IPS-18c (cell line): Measurements from ENCODE around the gene PISD.

Experiments used
- H3K4me3 ChIP-seq: 2 replicates; pipeline ENCODE4 v1.7.0; 2013; ENCODE audit warnings: low read depth, mild to moderate bottlenecking, low read length, moderate library complexity; ENCODE audit not compliant: insufficient read depth
- H3K9me3 ChIP-seq: one replicate; pipeline ENCODE4 v1.6.1; 2013; ENCODE audit warnings: mild to moderate bottlenecking, low read length, moderate library complexity; ENCODE audit not compliant: control insufficient read depth, insufficient read depth

PISD gene

GRCh38 chr22:31630331-31631329, 31.4 kb downstream of the PISD start:
- Histone ChIP-seq H3K9me3 (no peaks in the 10 kb centered on the region), H3K4me3 (peak overlapping the region; percentile 78)

- H3K9me3 ChIP-seq, result no peaks in the 10 kb centered on the region
- H3K4me3 ChIP-seq, result peak overlapping the region; percentile 78
Measured at GRCh38 chr22:31629741-31630184, 32.3 kb downstream of the PISD start.

GRCh38 chr22:31628969-31629708, 32.9 kb downstream of the PISD start:
- 0 out of 2 replicates have a peak overlapping the region, but pooled peaks have one; percentile 78 for H3K4me3 ChIP-seq

GRCh38 chr22:31628362-31628761, 33.7 kb downstream of the PISD start:
- Histone ChIP-seq H3K4me3 (no peak overlapping the region), H3K9me3 (no peaks in the 10 kb centered on the region)

More at GRCh38 chr22:31628969-31629708, 32.9 kb downstream of the PISD start:
- H3K9me3 ChIP-seq, result no peaks in the 10 kb centered on the region

- Histone ChIP-seq H3K9me3 (no peaks in the 10 kb centered on the region), H3K4me3 (no peak overlapping the region)
Measured at GRCh38 chr22:31627223-31627731, 34.7 kb downstream of the PISD start.

- no peak overlapping the region for H3K4me3 ChIP-seq
- H3K9me3 ChIP-seq, result no peaks in the 10 kb centered on the region
Measured at GRCh38 chr22:31626427-31627150, 35.4 kb downstream of the PISD start.

- peak overlapping the region; percentile 21 for H3K4me3 ChIP-seq
- H3K9me3 ChIP-seq, result no peaks in the 10 kb centered on the region
Measured at GRCh38 chr22:31625661-31626426, 36.2 kb downstream of the PISD start.

GRCh38 chr22:31625257-31625640, 36.8 kb downstream of the PISD start:
- H3K9me3 ChIP-seq, result no peaks in the 10 kb centered on the region
- H3K4me3 ChIP-seq, result peak overlapping the region; percentile 4; the same call in 1 of the 2 replicates

GRCh38 chr22:31623592-31624304, 38.3 kb downstream of the PISD start:
- Histone ChIP-seq H3K4me3 (no peak overlapping the region), H3K9me3 (no peaks in the 10 kb centered on the region)

GRCh38 chr22:31622980-31623379, 39.0 kb downstream of the PISD start:
- H3K9me3 ChIP-seq, result no peaks in the 10 kb centered on the region

GRCh38 chr22:31621507-31622124, 40.4 kb downstream of the PISD start:
- Histone ChIP-seq H3K9me3 (no peaks in the 10 kb centered on the region), H3K4me3 (no peak overlapping the region)

More at GRCh38 chr22:31622980-31623379, 39.0 kb downstream of the PISD start:
- H3K4me3 ChIP-seq, result no peak overlapping the region

- Histone ChIP-seq H3K9me3 (no peaks in the 10 kb centered on the region), H3K4me3 (no peak overlapping the region)
Measured at GRCh38 chr22:31620756-31621480, 41.1 kb downstream of the PISD start.

- H3K9me3 ChIP-seq, result no peaks in the 10 kb centered on the region
- no peak overlapping the region for H3K4me3 ChIP-seq
Measured at GRCh38 chr22:31619611-31620300, 42.3 kb downstream of the PISD start.

- Histone ChIP-seq H3K4me3 (no peak overlapping the region), H3K9me3 (no peaks in the 10 kb centered on the region)
Measured at GRCh38 chr22:31618471-31619176, 43.4 kb downstream of the PISD start.
